ENCODE data around the gene CELF4.

The CELF4 gene

DNA sequence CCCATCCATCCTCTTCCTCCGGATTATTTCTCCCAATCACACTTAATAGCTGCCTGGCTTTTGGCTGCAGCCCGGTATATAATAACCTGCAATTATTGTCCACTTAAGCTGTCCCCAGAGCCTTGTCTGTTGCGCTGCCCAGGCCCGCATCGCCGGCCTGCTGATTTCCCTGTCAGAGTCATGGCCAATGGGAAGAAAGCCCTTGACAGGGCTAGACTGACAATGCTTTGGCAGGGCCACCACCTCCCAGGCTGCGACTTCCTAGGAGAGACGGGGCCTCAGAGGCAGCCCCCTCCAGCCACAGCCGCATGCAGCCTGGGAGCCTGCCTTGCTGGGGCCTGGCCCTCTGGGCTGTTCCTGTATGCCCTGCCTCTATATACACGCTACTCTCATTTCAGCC, 10.0 kb upstream of the CELF4 start:
- CTCF ChIA-PET: no interaction called here
- POLR2A ChIA-PET: no interaction called here
- no peak for TF ChIP-seq CTCF (IDR thresholded peaks at IDR 0.05; ENCODE audit: insufficient read depth, low read length, missing control alignments)
- DNase-seq (ENCODE audit: low read depth, low spot score): no peak
- H3K4me3 ChIP-seq (ENCODE audit: low read depth, low read length): no peak overlapping the region

GRCh38 chr18:37574113-37574512, 8.5 kb upstream of the CELF4 start:
- H3K4me3 ChIP-seq (ENCODE audit: low read depth, low read length): no peak overlapping the region
- TF ChIP-seq CTCF (IDR thresholded peaks at IDR 0.05; ENCODE audit: insufficient read depth, low read length, missing control alignments): no peak
- DNase-seq (ENCODE audit: low read depth, low spot score): no peak
- POLR2A ChIA-PET: no interaction called here
- CTCF ChIA-PET: no interaction called here

DNA sequence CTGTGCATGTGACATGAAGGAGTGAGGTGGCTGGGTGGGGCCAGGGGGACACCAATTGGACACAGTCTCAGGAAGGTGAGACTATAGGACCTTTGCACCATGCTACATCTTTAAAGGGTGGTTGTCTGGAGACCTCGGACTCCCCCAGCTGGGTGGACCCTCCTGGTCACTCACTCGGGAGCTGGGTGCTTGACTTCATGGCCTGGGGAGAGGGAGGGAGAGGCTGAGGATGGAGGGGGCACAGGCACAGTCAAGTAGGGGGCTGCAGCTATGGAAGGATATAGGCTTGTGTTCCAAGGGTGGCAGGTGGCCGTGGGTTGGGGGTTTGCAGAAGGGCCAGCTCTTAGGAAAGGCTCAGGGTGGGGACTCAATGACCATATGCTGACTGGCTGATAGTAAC, 7.1 kb upstream of the CELF4 start:
- no peak for DNase-seq (ENCODE audit: low read depth, low spot score)
- no peak overlapping the region for H3K4me3 ChIP-seq (ENCODE audit: low read depth, low read length)
- ChIA-PET CTCF (no interaction called here), POLR2A (no interaction called here)
- no peak for TF ChIP-seq CTCF (IDR thresholded peaks at IDR 0.05; ENCODE audit: insufficient read depth, low read length, missing control alignments)

- H3K4me3 ChIP-seq (ENCODE audit: low read depth, low read length): no peak overlapping the region
- ChIA-PET CTCF (no interaction called here), POLR2A (no interaction called here)
- DNase-seq (ENCODE audit: low read depth, low spot score): no peak
- no peak for TF ChIP-seq CTCF (IDR thresholded peaks at IDR 0.05; ENCODE audit: insufficient read depth, low read length, missing control alignments)
These were observed 5.7 kb upstream of the CELF4 start for GRCh38 chr18:37571266-37571665.

- CTCF ChIA-PET: no interaction called here
- DNase-seq (ENCODE audit: low read depth, low spot score): no peak
- POLR2A ChIA-PET: no interaction called here
- H3K4me3 ChIP-seq (ENCODE audit: low read depth, low read length): no peak overlapping the region
- TF ChIP-seq CTCF (IDR thresholded peaks at IDR 0.05; ENCODE audit: insufficient read depth, low read length, missing control alignments): no peak
These were observed 4.8 kb upstream of the CELF4 start for GRCh38 chr18:37570336-37570930.

DNA sequence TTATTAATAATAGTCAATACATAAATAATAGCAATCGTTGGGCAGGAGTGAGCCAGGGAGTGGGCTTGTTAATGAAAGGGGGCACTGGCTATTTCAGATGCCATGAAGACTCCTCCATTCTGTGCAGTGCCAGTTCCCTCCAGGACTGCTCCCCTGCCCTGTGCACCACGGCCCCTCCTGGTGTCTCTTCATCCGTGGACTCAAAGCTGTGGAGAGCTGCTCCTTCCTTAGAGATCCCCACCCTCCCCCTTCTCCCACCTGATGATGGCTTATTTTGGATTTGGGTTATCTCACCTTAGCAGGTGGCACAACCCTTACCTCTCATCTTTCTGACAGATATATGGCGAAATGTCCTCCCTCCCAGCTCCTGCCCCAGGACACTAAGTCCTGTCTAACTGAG, 3.1 kb upstream of the CELF4 start:
- TF ChIP-seq CTCF (IDR thresholded peaks at IDR 0.05; ENCODE audit: insufficient read depth, low read length, missing control alignments): no peak
- ChIA-PET CTCF (no interaction called here), POLR2A (no interaction called here)
- no peak for DNase-seq (ENCODE audit: low read depth, low spot score)
- no peak overlapping the region for H3K4me3 ChIP-seq (ENCODE audit: low read depth, low read length)

All from AG04449 (cell line).